A673 (cell line): ENCODE data around the gene TNFSF12.

ENCODE experiments used
- CTCF ChIP-seq: fragments of 300-800, 200-600 bp; sonication (generic); conservative IDR thresholded peaks from 2 replicates; pipeline ENCODE4 v1.5.1; 2017; ENCODE audit warnings: low read depth, mild to moderate bottlenecking, antibody characterized with exemption, low read length, moderate library complexity, mixed read lengths
- EZH2 ChIP-seq: fragments of 200-600 bp; sonication (generic); IDR thresholded peaks from 2 replicates; pipeline ENCODE4 v1.6.1; 2017; ENCODE audit warnings: borderline replicate concordance, low read depth, mild to moderate bottlenecking, mixed read lengths, antibody characterized with exemption, low read length; ENCODE audit not compliant: poor library complexity, severe bottlenecking

- no peak for TF ChIP-seq CTCF
- no peak for TF ChIP-seq EZH2
Observed at GRCh38 chr17:7562208-7562605, 13.3 kb downstream of the TNFSF12 start.
